Upper lobe of left lung (tissue), 6 donors: ENCODE results near the gene GPR183. TPM values are rescaled to one million over a fixed set of nuclear protein-coding genes. Genes with fewer than 3 reads are reported as not detected.
A peak's percentile ranks its signal among the peaks of the same experiment; 100 is the strongest.

ENCODE experiments used
- ATAC-seq, 2 donors: fragments of 200-7000 bp; cut with Tn5 transposase; one replicate each; pipeline ENCODE4 v1.9.1; 2022; ENCODE audit warnings: mild to moderate bottlenecking in 2 of 2, moderate library complexity in 2 of 2; ENCODE audit not compliant: low FRiP score in 2 of 2
- DNase-seq, 2 donors: peaks; one replicate each; pipeline ENCODE4 v3.0.0-alpha.2; 2019 to 2020
- H3K27ac ChIP-seq, 4 donors: fragments of 200-600 bp; sonication (generic); one replicate each; pipeline ENCODE4 v1.5.1; 2016 to 2019
- H3K27me3 ChIP-seq, 4 donors: fragments of 200-600 bp; sonication (generic); one replicate each; pipeline ENCODE4 v1.5.1; 2017 to 2019
- H3K36me3 ChIP-seq, 4 donors: fragments of 200-600 bp; sonication (generic); one replicate each; pipeline ENCODE4 v1.5.1; 2016 to 2019
- H3K4me1 ChIP-seq, 4 donors: fragments of 200-600 bp; sonication (generic); one replicate each; pipeline ENCODE4 v1.5.1; 2018 to 2019
- H3K4me3 ChIP-seq, 4 donors: fragments of 200-600 bp; sonication (generic); one replicate each; pipeline ENCODE4 v1.5.1; 2017 to 2019; ENCODE audit warnings: mild to moderate bottlenecking in 2 of 4, moderate library complexity in 1 of 4
- H3K9me3 ChIP-seq, 4 donors: fragments of 200-600 bp; sonication (generic); one replicate each; pipeline ENCODE4 v1.5.1; 2018 to 2019
- CTCF ChIP-seq, 6 experiments: fragments of 450-650 bp in 4 of 6; fragments of 200-600 bp in 2 of 6; sonication (generic) in 2 of 6; IDR thresholded peaks; one replicate each; pipeline ENCODE4 v1.5.1; 2016 to 2019; ENCODE audit warnings: antibody characterized with exemption in 6 of 6
- EP300 ChIP-seq, 4 donors: sonication (generic); formaldehyde crosslinking; IDR thresholded peaks; one replicate each; pipeline ENCODE4 v1.5.1; 2017; ENCODE audit warnings: antibody characterized with exemption in 4 of 4, control low read depth in 2 of 4
- POLR2A ChIP-seq, 4 donors: fragments of 450-650 bp; IDR thresholded peaks; one replicate each; pipeline ENCODE4 v1.5.1; 2016 to 2017; ENCODE audit warnings: antibody characterized with exemption in 4 of 4, mild to moderate bottlenecking in 2 of 4
- POLR2AphosphoS5 ChIP-seq, 2 donors: sonication (generic); formaldehyde crosslinking; IDR thresholded peaks; one replicate each; pipeline ENCODE4 v1.5.1; 2017; ENCODE audit warnings: antibody characterized with exemption in 2 of 2
- WGBS, 2 donors: methylation state at CpG; one replicate each; pipeline ENCODE4 v1.1.5; 2017 to 2018; 5-methylcytosine and 5-hydroxymethylcytosine counted together
- total RNA-seq, 6 donors: library from RNA; depleted of rRNA in 4 of 6; stranded (reverse); fragments of >200 nt in 4 of 6; gene quantifications; one replicate each; pipeline versions ENCODE4 v1.1.0 to v1.2.1, GENCODE V29; 2016 to 2021
- donor health status: DM: no; HTN: no; CAD: no; lungs with moderate emphysema.
- donor health status: DM: no; HTN: yes; CAD: no; lungs with severe emphysema.

The GPR183 gene
- total RNA-seq, 6 donors from 2014 or later = 2.6 to 13.5 (median 10.0) TPM

GRCh38 chr13:99339736-99340397 lies 32.7 kb upstream of the GPR183 start:
- DNase-seq (no peak), ATAC-seq (no peak)
- Histone ChIP-seq H3K9me3 (no peaks in the 10 kb centered on the region), H3K27me3 (no peaks in the 10 kb centered on the region), H3K4me1 (no peaks in the 10 kb centered on the region), H3K27ac (no peak overlapping the region), H3K4me3 (no peak overlapping the region), H3K36me3 (peaks cover 4 to 51% (median 28%) of the 10 kb centered on the region in 4 donors)
- 80 to 86% methylated on average over 8 of the region's 8 CpGs for WGBS, 2 donors
- TF ChIP-seq POLR2AphosphoS5 (IDR thresholded peaks at IDR 0.05) = no peak
- no peak for TF ChIP-seq POLR2A (IDR thresholded peaks at IDR 0.05)
- TF ChIP-seq CTCF (IDR thresholded peaks at IDR 0.05) = no peak
- TF ChIP-seq EP300 (IDR thresholded peaks at IDR 0.05) = no peak

GRCh38 chr13:99339230-99339721 lies 32.1 kb upstream of the GPR183 start:
- Histone ChIP-seq H3K27ac (no peak overlapping the region), H3K36me3 (peaks cover 4 to 51% (median 27%) of the 10 kb centered on the region in 4 donors), H3K9me3 (no peaks in the 10 kb centered on the region), H3K4me1 (no peaks in the 10 kb centered on the region), H3K27me3 (no peaks in the 10 kb centered on the region), H3K4me3 (no peak overlapping the region)
- DNase-seq = no peak
- no peak for TF ChIP-seq POLR2A (IDR thresholded peaks at IDR 0.05)
- TF ChIP-seq EP300 (IDR thresholded peaks at IDR 0.05) = no peak
- WGBS, 2 donors = 93 to 97% methylated on average over 5 of the region's 5 CpGs
- ATAC-seq = no peak

- Histone ChIP-seq H3K4me3 (no peak overlapping the region), H3K27ac (no peak overlapping the region), H3K36me3 (peaks cover 0 to 17% (median 4%) of the 10 kb centered on the region in 4 donors), H3K27me3 (no peaks in the 10 kb centered on the region), H3K4me1 (peaks cover 0 to 8% (median 0%) of the 10 kb centered on the region in 4 donors), H3K9me3 (no peaks in the 10 kb centered on the region)
- no peak for TF ChIP-seq POLR2A (IDR thresholded peaks at IDR 0.05)
- DNase-seq = no peak
- WGBS, 2 donors = 81 to 85% methylated on average over 4 of the region's 4 CpGs
- peak in 1 of 2 donors; percentile 12 for ATAC-seq
These were observed 28.4 kb upstream of the GPR183 start for GRCh38 chr13:99335603-99336002.

- TF ChIP-seq POLR2AphosphoS5 (IDR thresholded peaks at IDR 0.05) (no peak), POLR2A (IDR thresholded peaks at IDR 0.05) (no peak), EP300 (IDR thresholded peaks at IDR 0.05) (no peak), CTCF (IDR thresholded peaks at IDR 0.05) (no peak)
- no peak overlapping the region for H3K4me3 ChIP-seq
- DNase-seq = no peak
- no peak overlapping the region for H3K27ac ChIP-seq
- no peak for ATAC-seq
- H3K27me3 ChIP-seq = no peaks in the 10 kb centered on the region
- 90 to 93% methylated on average over 2 of the region's 2 CpGs for WGBS, 2 donors
- no peaks in the 10 kb centered on the region for H3K9me3 ChIP-seq
- peaks cover 0 to 8% (median 0%) of the 10 kb centered on the region in 4 donors for H3K4me1 ChIP-seq
- H3K36me3 ChIP-seq = peaks cover 0 to 12% (median 0%) of the 10 kb centered on the region in 4 donors
These were observed 27.9 kb upstream of the GPR183 start for GRCh38 chr13:99335087-99335486.

- H3K27me3 ChIP-seq = no peaks in the 10 kb centered on the region
- H3K9me3 ChIP-seq = no peaks in the 10 kb centered on the region
- 93 to 95% methylated on average over 3 of the region's 3 CpGs for WGBS, 2 donors
- H3K36me3 ChIP-seq = peaks cover 0 to 15% (median 0%) of the 10 kb centered on the region in 4 donors
- peaks cover 0 to 8% (median 0%) of the 10 kb centered on the region in 4 donors for H3K4me1 ChIP-seq
- no peak for TF ChIP-seq EP300 (IDR thresholded peaks at IDR 0.05)
- no peak for TF ChIP-seq POLR2A (IDR thresholded peaks at IDR 0.05)
- no peak for TF ChIP-seq CTCF (IDR thresholded peaks at IDR 0.05)
- no peak for DNase-seq
- H3K27ac ChIP-seq = no peak overlapping the region
- no peak overlapping the region for H3K4me3 ChIP-seq
- no peak for ATAC-seq
These were observed 27.0 kb upstream of the GPR183 start for GRCh38 chr13:99334221-99334620.

GRCh38 chr13:99332456-99332855 lies 25.3 kb upstream of the GPR183 start:
- H3K9me3 ChIP-seq = no peaks in the 10 kb centered on the region
- DNase-seq = no peak
- H3K4me1 ChIP-seq = peaks cover 0 to 8% (median 0%) of the 10 kb centered on the region in 4 donors
- H3K36me3 ChIP-seq = peaks cover 0 to 18% (median 0%) of the 10 kb centered on the region in 4 donors
- 53 to 77% methylated on average over 9 of the region's 9 CpGs for WGBS, 2 donors
- no peak overlapping the region for H3K4me3 ChIP-seq
- TF ChIP-seq EP300 (IDR thresholded peaks at IDR 0.05) (no peak), POLR2AphosphoS5 (IDR thresholded peaks at IDR 0.05) (no peak), CTCF (IDR thresholded peaks at IDR 0.05) (no peak), POLR2A (IDR thresholded peaks at IDR 0.05) (no peak)
- H3K27me3 ChIP-seq = no peaks in the 10 kb centered on the region
- ATAC-seq = no peak
- H3K27ac ChIP-seq = peak overlapping the region in 1 of 4 donors; percentile 23
